HG03060 (cell line): ENCODE results near the gene TES.
"Not testable (repeated sequence)": the region's sequence is repeated elsewhere in the genome, so short reads cannot be mapped to it uniquely, and the experiment has no call there.

Source experiments
- ATAC-seq: cut with Tn5 transposase; IDR thresholded peaks from one replicate; pipeline ENCODE4 v1.9.1; 2021; ENCODE audit warnings: low read depth, moderate number of reproducible peaks; ENCODE audit not compliant: unreplicated experiment

Gene TES

GRCh38 chr7:116279217-116279616 is 68.9 kb downstream of the TES start:
- no peak for ATAC-seq

- ATAC-seq: no peak
Observed at GRCh38 chr7:116280803-116281202, 70.5 kb downstream of the TES start.

- no peak for ATAC-seq
Observed at GRCh38 chr7:116283595-116284204, 73.4 kb downstream of the TES start.

GRCh38 chr7:116284390-116284789 is 74.1 kb downstream of the TES start:
- no peak for ATAC-seq

GRCh38 chr7:116285252-116285651 is 74.9 kb downstream of the TES start:
- no peak for ATAC-seq

- ATAC-seq: no peak
Observed at GRCh38 chr7:116290740-116291139, 80.4 kb downstream of the TES start.

- no peak for ATAC-seq
Observed at GRCh38 chr7:116291937-116292336, 81.6 kb downstream of the TES start.

- ATAC-seq: no peak
Observed at GRCh38 chr7:116292381-116292780, 82.0 kb downstream of the TES start.

GRCh38 chr7:116293139-116293538 is 82.8 kb downstream of the TES start:
- no peak for ATAC-seq

GRCh38 chr7:116293633-116294032 is 83.3 kb downstream of the TES start:
- ATAC-seq: no peak

GRCh38 chr7:116295903-116296302 is 85.6 kb downstream of the TES start:
- not testable (repeated sequence) for ATAC-seq

- no peak for ATAC-seq
Observed at GRCh38 chr7:116298055-116298454, 87.7 kb downstream of the TES start.

GRCh38 chr7:116298576-116298975 is 88.2 kb downstream of the TES start:
- no peak for ATAC-seq

- no peak for ATAC-seq
Observed at GRCh38 chr7:116305485-116306408, 95.4 kb downstream of the TES start.

GRCh38 chr7:116306409-116307048 is 96.2 kb downstream of the TES start:
- ATAC-seq: no peak

GRCh38 chr7:116307253-116307652 is 96.9 kb downstream of the TES start:
- no peak for ATAC-seq
